ENCODE results near the gene MIPOL1. TPM values are rescaled to one million over a fixed set of nuclear protein-coding genes. Genes with fewer than 3 reads are reported as not detected.
"Not testable (repeated sequence)": the region's sequence is repeated elsewhere in the genome, so short reads cannot be mapped to it uniquely, and the experiment has no call there.

MIPOL1 gene
- total RNA-seq, 1 experiment from 2014 or later: 18.7 TPM

DNA sequence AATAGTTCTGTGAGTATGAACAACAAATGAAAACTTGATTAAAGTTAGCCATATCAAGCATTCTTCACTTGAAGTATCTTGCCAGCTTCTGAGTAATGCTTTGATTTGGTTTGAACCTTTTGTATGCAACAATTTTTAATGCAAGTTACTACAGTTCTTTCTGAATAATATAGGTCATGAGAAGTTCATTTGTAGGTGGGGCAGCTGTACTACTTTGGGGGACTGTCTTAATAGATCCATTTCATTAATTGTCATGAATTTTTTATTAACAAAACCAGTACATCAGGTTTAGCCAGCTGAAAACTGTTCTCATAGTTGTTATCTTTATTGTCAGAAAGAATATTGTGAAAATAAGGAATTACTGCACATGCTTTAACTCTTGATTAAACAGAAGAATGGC lies 254.6 kb downstream of the MIPOL1 start:
- DNase-seq: no peak
- Mint-ChIP-seq H3K4me1 (ENCODE audit: low read depth, unreplicated experiment) (no peaks in the 10 kb centered on the region), H3K36me3 (ENCODE audit: insufficient read depth, unreplicated experiment) (no peaks in the 10 kb centered on the region), H3K4me3 (ENCODE audit: unreplicated experiment) (no peak overlapping the region), H3K9me3 (ENCODE audit: unreplicated experiment) (peaks cover 6% of the 10 kb centered on the region), H3K27ac (ENCODE audit: unreplicated experiment) (no peak overlapping the region), H3K27me3 (ENCODE audit: insufficient read depth, unreplicated experiment) (no peaks in the 10 kb centered on the region)
- intact Hi-C loops (cut with micrococcal nuclease; ENCODE audit: unreplicated experiment): no loop called here
- CTCF ChIA-PET: no interaction called here
- Histone ChIP-seq H3K27me3 (replicated peaks; ENCODE audit: control insufficient read depth, insufficient read depth, low read length) (no peaks in the 10 kb centered on the region), H3K9me3 (0 out of 2 replicates have a peak, but pooled peaks cover 6% of the 10 kb centered on the region), H3K4me1 (peaks cover 13% of the 10 kb centered on the region), H3K36me3 (ENCODE audit: control insufficient read depth, insufficient read depth, low read length) (no peaks in the 10 kb centered on the region), H3K4me3 (ENCODE audit: low read depth, low read length) (no peak overlapping the region)
- TF ChIP-seq, protein P1, sequence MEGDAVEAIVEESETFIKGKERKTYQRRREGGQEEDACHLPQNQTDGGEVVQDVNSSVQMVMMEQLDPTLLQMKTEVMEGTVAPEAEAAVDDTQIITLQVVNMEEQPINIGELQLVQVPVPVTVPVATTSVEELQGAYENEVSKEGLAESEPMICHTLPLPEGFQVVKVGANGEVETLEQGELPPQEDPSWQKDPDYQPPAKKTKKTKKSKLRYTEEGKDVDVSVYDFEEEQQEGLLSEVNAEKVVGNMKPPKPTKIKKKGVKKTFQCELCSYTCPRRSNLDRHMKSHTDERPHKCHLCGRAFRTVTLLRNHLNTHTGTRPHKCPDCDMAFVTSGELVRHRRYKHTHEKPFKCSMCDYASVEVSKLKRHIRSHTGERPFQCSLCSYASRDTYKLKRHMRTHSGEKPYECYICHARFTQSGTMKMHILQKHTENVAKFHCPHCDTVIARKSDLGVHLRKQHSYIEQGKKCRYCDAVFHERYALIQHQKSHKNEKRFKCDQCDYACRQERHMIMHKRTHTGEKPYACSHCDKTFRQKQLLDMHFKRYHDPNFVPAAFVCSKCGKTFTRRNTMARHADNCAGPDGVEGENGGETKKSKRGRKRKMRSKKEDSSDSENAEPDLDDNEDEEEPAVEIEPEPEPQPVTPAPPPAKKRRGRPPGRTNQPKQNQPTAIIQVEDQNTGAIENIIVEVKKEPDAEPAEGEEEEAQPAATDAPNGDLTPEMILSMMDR (IDR thresholded peaks at IDR 0.05; ENCODE audit: insufficient read depth in 1 of 2, low read depth in 1 of 2, low read length in 1 of 2, severe bottlenecking in 1 of 2, unreplicated experiment in 1 of 2): no peak
- POLR2A ChIA-PET: no interaction called here
- BruUV-seq (replicated peaks): no TSS peak

GRCh38 chr14:37453985-37454384 lies 256.2 kb downstream of the MIPOL1 start:
- POLR2A ChIA-PET: interaction anchor here (0.6 kb wide), 1 partner anchor 215 kb away, joined by 3 read pairs; no protein-coding TSS in a partner anchor

DNA sequence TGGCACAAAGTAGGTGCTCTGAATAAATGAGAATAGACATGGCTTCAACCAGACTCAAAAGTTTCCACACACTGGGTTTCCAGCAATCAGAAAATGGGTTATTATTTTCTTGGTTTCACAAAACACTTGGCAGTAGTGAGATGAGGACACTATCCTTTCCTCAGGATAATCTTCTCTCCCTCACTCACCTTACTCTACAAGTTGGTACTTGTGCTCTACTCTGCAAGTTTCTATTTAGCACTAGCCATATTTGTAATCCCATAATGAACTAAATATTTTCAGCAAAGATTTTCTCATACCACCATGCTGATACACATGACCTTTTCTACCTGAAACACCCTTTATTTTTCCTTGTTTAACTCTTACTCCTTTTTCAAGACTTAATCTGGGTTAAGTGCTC lies 259.6 kb downstream of the MIPOL1 start:
- 0 out of 2 replicates have a peak, but pooled peaks cover 4% of the 10 kb centered on the region for H3K4me1 ChIP-seq
- Mint-ChIP-seq H3K4me3 (ENCODE audit: unreplicated experiment) (no peak overlapping the region), H3K36me3 (ENCODE audit: insufficient read depth, unreplicated experiment) (peaks cover 15% of the 10 kb centered on the region), H3K27me3 (ENCODE audit: insufficient read depth, unreplicated experiment) (no peaks in the 10 kb centered on the region), H3K9me3 (ENCODE audit: unreplicated experiment) (peaks cover 22% of the 10 kb centered on the region), H3K4me1 (ENCODE audit: low read depth, unreplicated experiment) (no peaks in the 10 kb centered on the region), H3K27ac (ENCODE audit: unreplicated experiment) (no peak overlapping the region)
- peaks cover 23% of the 10 kb centered on the region; the same call in 1 of the 2 replicates for H3K9me3 ChIP-seq
- DNase-seq: no peak
- intact Hi-C loops (cut with micrococcal nuclease; ENCODE audit: unreplicated experiment): no loop called here
- no peaks in the 10 kb centered on the region for H3K27me3 ChIP-seq (replicated peaks; ENCODE audit: control insufficient read depth, insufficient read depth, low read length)
- TF ChIP-seq, protein P1 (IDR thresholded peaks at IDR 0.05; ENCODE audit: insufficient read depth in 1 of 2, low read depth in 1 of 2, low read length in 1 of 2, severe bottlenecking in 1 of 2, unreplicated experiment in 1 of 2): no peak
- H3K4me3 ChIP-seq (ENCODE audit: low read depth, low read length): no peak overlapping the region
- ChIA-PET POLR2A (no interaction called here), CTCF (no interaction called here)
- H3K36me3 ChIP-seq (ENCODE audit: control insufficient read depth, insufficient read depth, low read length): no peaks in the 10 kb centered on the region
- BruUV-seq (replicated peaks): no TSS peak

More at GRCh38 chr14:37453985-37454384, 256.2 kb downstream of the MIPOL1 start:
- CTCF ChIA-PET: interaction anchor here (0.6 kb wide), 2 partner anchors 93 to 114 kb away, joined by 3 to 4 read pairs; no protein-coding TSS in a partner anchor
- BruUV-seq (replicated peaks): no TSS peak
- no peak for DNase-seq
- no peaks in the 10 kb centered on the region for H3K27me3 ChIP-seq (replicated peaks; ENCODE audit: control insufficient read depth, insufficient read depth, low read length)
- no peak overlapping the region for H3K4me3 Mint-ChIP-seq (ENCODE audit: unreplicated experiment)
- no peak overlapping the region for H3K27ac Mint-ChIP-seq (ENCODE audit: unreplicated experiment)
- TF ChIP-seq, protein P1 (IDR thresholded peaks at IDR 0.05; ENCODE audit: insufficient read depth in 1 of 2, low read depth in 1 of 2, low read length in 1 of 2, severe bottlenecking in 1 of 2, unreplicated experiment in 1 of 2): no peak
- H3K4me3 ChIP-seq (ENCODE audit: low read depth, low read length): no peak overlapping the region
- intact Hi-C loops (cut with micrococcal nuclease; ENCODE audit: unreplicated experiment): no loop called here
- no peaks in the 10 kb centered on the region for H3K27me3 Mint-ChIP-seq (ENCODE audit: insufficient read depth, unreplicated experiment)
- H3K4me1 ChIP-seq: 0 out of 2 replicates have a peak, but pooled peaks cover 5% of the 10 kb centered on the region
- H3K36me3 Mint-ChIP-seq (ENCODE audit: insufficient read depth, unreplicated experiment): no peaks in the 10 kb centered on the region
- H3K9me3 ChIP-seq: 0 out of 2 replicates have a peak, but pooled peaks cover 6% of the 10 kb centered on the region
- no peaks in the 10 kb centered on the region for H3K4me1 Mint-ChIP-seq (ENCODE audit: low read depth, unreplicated experiment)
- H3K9me3 Mint-ChIP-seq (ENCODE audit: unreplicated experiment): peaks cover 13% of the 10 kb centered on the region
- H3K36me3 ChIP-seq (ENCODE audit: control insufficient read depth, insufficient read depth, low read length): no peaks in the 10 kb centered on the region

DNA sequence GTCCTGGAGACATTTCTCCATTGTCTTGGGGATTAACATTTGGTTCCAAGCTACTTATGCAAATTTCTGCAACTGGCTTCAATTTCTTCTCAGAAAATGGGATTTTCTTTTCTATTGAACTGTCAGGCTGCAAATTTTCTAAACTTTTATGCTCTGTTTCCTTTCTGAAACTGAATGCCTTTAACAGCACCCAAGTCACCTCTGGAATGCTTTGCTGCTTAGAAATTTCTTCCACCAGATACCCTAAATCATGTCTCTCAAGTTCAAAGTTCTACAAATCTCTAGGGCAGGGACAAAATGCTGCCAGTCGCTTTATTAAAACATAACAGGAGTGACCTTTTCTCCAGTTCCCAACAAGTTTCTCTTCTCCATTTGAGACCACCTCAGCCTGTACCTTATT lies 264.7 kb downstream of the MIPOL1 start:
- H3K27me3 ChIP-seq (replicated peaks; ENCODE audit: control insufficient read depth, insufficient read depth, low read length); intact Hi-C loops (cut with micrococcal nuclease; ENCODE audit: unreplicated experiment); CTCF ChIA-PET; BruUV-seq (replicated peaks); H3K27me3 Mint-ChIP-seq (ENCODE audit: insufficient read depth, unreplicated experiment); POLR2A ChIA-PET; DNase-seq; H3K4me3 ChIP-seq (ENCODE audit: low read depth, low read length); H3K4me3 Mint-ChIP-seq (ENCODE audit: unreplicated experiment); H3K36me3 ChIP-seq (ENCODE audit: control insufficient read depth, insufficient read depth, low read length): not testable (repeated sequence)
- H3K4me1 Mint-ChIP-seq (ENCODE audit: low read depth, unreplicated experiment): peaks cover 11% of the 10 kb centered on the region
- peaks cover 40% of the 10 kb centered on the region for H3K9me3 Mint-ChIP-seq (ENCODE audit: unreplicated experiment)
- Histone ChIP-seq H3K9me3 (peaks cover 25% of the 10 kb centered on the region), H3K4me1 (peaks cover 21% of the 10 kb centered on the region)
- peak overlapping the region; percentile 16 for H3K27ac Mint-ChIP-seq (ENCODE audit: unreplicated experiment)
- peaks cover 38% of the 10 kb centered on the region for H3K36me3 Mint-ChIP-seq (ENCODE audit: insufficient read depth, unreplicated experiment)
